Measurements from ENCODE around the gene APOA4.

Gene APOA4

GRCh38 chr11:116791002-116791812, 31.9 kb downstream of the APOA4 start:
- TF ChIP-seq, protein P1, sequence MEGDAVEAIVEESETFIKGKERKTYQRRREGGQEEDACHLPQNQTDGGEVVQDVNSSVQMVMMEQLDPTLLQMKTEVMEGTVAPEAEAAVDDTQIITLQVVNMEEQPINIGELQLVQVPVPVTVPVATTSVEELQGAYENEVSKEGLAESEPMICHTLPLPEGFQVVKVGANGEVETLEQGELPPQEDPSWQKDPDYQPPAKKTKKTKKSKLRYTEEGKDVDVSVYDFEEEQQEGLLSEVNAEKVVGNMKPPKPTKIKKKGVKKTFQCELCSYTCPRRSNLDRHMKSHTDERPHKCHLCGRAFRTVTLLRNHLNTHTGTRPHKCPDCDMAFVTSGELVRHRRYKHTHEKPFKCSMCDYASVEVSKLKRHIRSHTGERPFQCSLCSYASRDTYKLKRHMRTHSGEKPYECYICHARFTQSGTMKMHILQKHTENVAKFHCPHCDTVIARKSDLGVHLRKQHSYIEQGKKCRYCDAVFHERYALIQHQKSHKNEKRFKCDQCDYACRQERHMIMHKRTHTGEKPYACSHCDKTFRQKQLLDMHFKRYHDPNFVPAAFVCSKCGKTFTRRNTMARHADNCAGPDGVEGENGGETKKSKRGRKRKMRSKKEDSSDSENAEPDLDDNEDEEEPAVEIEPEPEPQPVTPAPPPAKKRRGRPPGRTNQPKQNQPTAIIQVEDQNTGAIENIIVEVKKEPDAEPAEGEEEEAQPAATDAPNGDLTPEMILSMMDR (IDR thresholded peaks at IDR 0.05; ENCODE audit: low read depth, low read length, missing control alignments): peak; percentile 88
- no peak overlapping the region for H3K4me3 ChIP-seq (replicated peaks; ENCODE audit: low read depth, low read length)
- peak; percentile 19 for DNase-seq (ENCODE audit: extremely low read depth, low read depth)

- no peak overlapping the region for H3K4me3 ChIP-seq (replicated peaks; ENCODE audit: low read depth, low read length)
- DNase-seq (ENCODE audit: extremely low read depth, low read depth): no peak
- TF ChIP-seq, protein P1 (IDR thresholded peaks at IDR 0.05; ENCODE audit: low read depth, low read length, missing control alignments): no peak
Observed at GRCh38 chr11:116790167-116791001, 32.7 kb downstream of the APOA4 start.

- no peak for DNase-seq (ENCODE audit: extremely low read depth, low read depth)
- no peak overlapping the region for H3K4me3 ChIP-seq (replicated peaks; ENCODE audit: low read depth, low read length)
- TF ChIP-seq, protein P1 (IDR thresholded peaks at IDR 0.05; ENCODE audit: low read depth, low read length, missing control alignments): no peak
Observed at GRCh38 chr11:116788975-116789374, 34.1 kb downstream of the APOA4 start.

GRCh38 chr11:116788534-116788933, 34.6 kb downstream of the APOA4 start:
- peak overlapping the region; percentile 85 for H3K4me3 ChIP-seq (replicated peaks; ENCODE audit: low read depth, low read length)
- DNase-seq (ENCODE audit: extremely low read depth, low read depth): no peak
- TF ChIP-seq, protein P1 (IDR thresholded peaks at IDR 0.05; ENCODE audit: low read depth, low read length, missing control alignments): no peak

DNA sequence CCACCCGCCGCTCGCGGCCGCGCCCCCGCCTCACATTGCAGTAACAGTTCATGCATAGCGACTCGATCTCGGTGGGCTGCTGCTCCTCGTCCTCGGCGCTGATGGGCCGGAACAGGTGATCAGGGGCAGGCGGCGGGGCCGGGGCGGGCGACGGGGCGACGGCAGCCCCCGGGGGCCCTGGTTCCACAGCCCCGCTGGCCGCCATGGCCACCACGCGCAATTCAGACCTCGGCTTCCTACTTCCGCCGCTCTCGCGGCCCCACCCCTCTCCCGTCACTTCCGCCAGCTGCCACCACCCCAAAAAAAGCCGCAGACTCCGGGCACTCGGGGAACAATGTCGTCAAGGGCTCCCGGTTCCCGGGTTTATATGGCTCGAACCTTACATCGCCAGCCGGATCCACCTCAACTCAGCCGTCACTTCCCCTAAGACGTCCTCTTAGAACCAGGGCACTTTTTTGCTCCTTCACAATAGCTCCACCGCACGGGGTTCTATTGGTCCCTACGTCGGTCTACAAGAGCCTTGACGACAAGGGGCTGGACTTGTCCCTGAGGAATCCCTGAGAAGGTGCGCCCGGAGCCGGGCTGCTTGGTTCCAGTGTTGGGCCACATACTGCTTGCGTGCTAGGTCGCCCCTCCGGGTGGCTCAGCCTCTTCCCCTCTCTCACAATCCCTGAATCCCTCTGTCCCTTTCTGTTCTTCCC, 35.2 kb downstream of the APOA4 start, which contains the start of gene ZPR1:
Gene ZPR1, minus strand, starts transcription at position 238 of the 701 bp plus-strand sequence. Its CDS starts 33 bp downstream, at position 205.
- TF ChIP-seq, protein P1 (IDR thresholded peaks at IDR 0.05; ENCODE audit: low read depth, low read length, missing control alignments): no peak
- DNase-seq (ENCODE audit: extremely low read depth, low read depth): no peak

GRCh38 chr11:116787436-116787785, 35.7 kb downstream of the APOA4 start:
- DNase-seq (ENCODE audit: extremely low read depth, low read depth): no peak
- peak overlapping the region; percentile 85 for H3K4me3 ChIP-seq (replicated peaks; ENCODE audit: low read depth, low read length)

More for the DNA sequence above, 35.2 kb downstream of the APOA4 start, which contains the start of gene ZPR1:
- peak within 1 kb of the TSS; percentile 85 for H3K4me3 ChIP-seq (replicated peaks; ENCODE audit: low read depth, low read length)

More at GRCh38 chr11:116787436-116787785, 35.7 kb downstream of the APOA4 start:
- TF ChIP-seq, protein P1 (IDR thresholded peaks at IDR 0.05; ENCODE audit: low read depth, low read length, missing control alignments): no peak

All from HFF-Myc (cell line).